Astrocyte (in vitro differentiated cells and primary cell): Measurements from ENCODE around the gene PTGIS. TPM values are rescaled to one million over a fixed set of nuclear protein-coding genes. Genes with fewer than 3 reads are reported as not detected.

Experiments used
- DNase-seq: peaks from one replicate; pipeline ENCODE4 v3.0.0-alpha.2; 2010; ENCODE audit warnings: low read depth
- FAIRE-seq: peaks from 2 replicates; lab custom pipeline; 2011; peaks lifted over from hg19 to GRCh38; lab: Jason Lieb, UNC
- H2AFZ ChIP-seq: 2 replicates; pipeline ENCODE4 v1.6.0; 2012; ENCODE audit warnings: low read depth, low read length, inconsistent platforms
- H3K27ac ChIP-seq: 2 replicates; pipeline ENCODE4 v1.5.1; 2011; ENCODE audit warnings: low read depth, low read length, inconsistent platforms
- H3K27me3 ChIP-seq: 2 replicates; pipeline ENCODE4 v1.6.0; 2011; ENCODE audit warnings: low read length, inconsistent platforms; ENCODE audit not compliant: insufficient read depth
- H3K36me3 ChIP-seq: 2 replicates; pipeline ENCODE4 v1.5.1; 2011; ENCODE audit warnings: low read length, inconsistent platforms; ENCODE audit not compliant: insufficient read depth
- H3K4me1 ChIP-seq: 2 replicates; pipeline ENCODE4 v1.5.1; 2011; ENCODE audit warnings: low read length, inconsistent platforms; ENCODE audit not compliant: insufficient read depth
- H3K4me2 ChIP-seq: 2 replicates; pipeline ENCODE4 v1.6.0; 2012; ENCODE audit warnings: low read length, inconsistent platforms
- H3K4me3 ChIP-seq: 2 replicates; pipeline ENCODE4 v1.5.1; 2011; ENCODE audit warnings: low read depth, mild to moderate bottlenecking, low read length, inconsistent platforms; ENCODE audit not compliant: insufficient read depth
- H3K79me2 ChIP-seq: 2 replicates; pipeline ENCODE4 v1.6.0; 2012; ENCODE audit warnings: mild to moderate bottlenecking, low read length, inconsistent platforms; ENCODE audit not compliant: insufficient read depth
- H3K9ac ChIP-seq: 2 replicates; pipeline ENCODE4 v1.6.0; 2012; ENCODE audit warnings: mild to moderate bottlenecking, low read length, inconsistent platforms
- H3K9me3 ChIP-seq: 2 replicates; pipeline ENCODE4 v1.5.1; 2012; ENCODE audit warnings: low read depth, mild to moderate bottlenecking, low read length, inconsistent platforms; ENCODE audit not compliant: insufficient read depth
- H4K20me1 ChIP-seq: 2 replicates; pipeline ENCODE4 v1.6.0; 2012; ENCODE audit warnings: low read length, inconsistent platforms; ENCODE audit not compliant: insufficient read depth
- H3K27ac Mint-ChIP-seq: one replicate; pipeline ENCODE4 v1.8.0; 2021; ENCODE audit warnings: mild to moderate bottlenecking, mixed read lengths; ENCODE audit not compliant: unreplicated experiment
- H3K27me3 Mint-ChIP-seq: one replicate; pipeline ENCODE4 v1.8.0; 2021; ENCODE audit warnings: low read depth, mixed read lengths; ENCODE audit not compliant: unreplicated experiment
- H3K36me3 Mint-ChIP-seq: one replicate; pipeline ENCODE4 v1.8.0; 2021; ENCODE audit warnings: low read depth, mixed read lengths; ENCODE audit not compliant: unreplicated experiment
- H3K4me1 Mint-ChIP-seq: one replicate; pipeline ENCODE4 v1.8.0; 2021; ENCODE audit warnings: low read depth, mixed read lengths; ENCODE audit not compliant: unreplicated experiment
- H3K4me3 Mint-ChIP-seq: one replicate; pipeline ENCODE4 v1.8.0; 2021; ENCODE audit warnings: mild to moderate bottlenecking, moderate library complexity, mixed read lengths; ENCODE audit not compliant: unreplicated experiment
- H3K9me3 Mint-ChIP-seq: one replicate; pipeline ENCODE4 v1.8.0; 2021; ENCODE audit warnings: mild to moderate bottlenecking, mixed read lengths; ENCODE audit not compliant: unreplicated experiment
- EZH2 ChIP-seq: IDR thresholded peaks from 2 replicates; pipeline ENCODE4 v1.6.1; 2012; ENCODE audit warnings: mild to moderate bottlenecking, low read length, inconsistent platforms; ENCODE audit not compliant: insufficient read depth
- total RNA-seq: library from RNA; stranded (reverse); gene quantifications from 2 replicates; pipeline ENCODE4 v1.2.1, GENCODE V29; 2021
- TF ChIP-seq, protein P1 (sequence below): IDR thresholded peaks from 2 replicates; pipeline ENCODE4 v1.5.1; 2011; ENCODE audit warnings: low read depth, mild to moderate bottlenecking, inconsistent platforms, low read length, moderate library complexity; ENCODE audit not compliant: insufficient read depth

Gene PTGIS
- total RNA-seq, 1 donor from 2014 or later = 1.9 TPM

DNA sequence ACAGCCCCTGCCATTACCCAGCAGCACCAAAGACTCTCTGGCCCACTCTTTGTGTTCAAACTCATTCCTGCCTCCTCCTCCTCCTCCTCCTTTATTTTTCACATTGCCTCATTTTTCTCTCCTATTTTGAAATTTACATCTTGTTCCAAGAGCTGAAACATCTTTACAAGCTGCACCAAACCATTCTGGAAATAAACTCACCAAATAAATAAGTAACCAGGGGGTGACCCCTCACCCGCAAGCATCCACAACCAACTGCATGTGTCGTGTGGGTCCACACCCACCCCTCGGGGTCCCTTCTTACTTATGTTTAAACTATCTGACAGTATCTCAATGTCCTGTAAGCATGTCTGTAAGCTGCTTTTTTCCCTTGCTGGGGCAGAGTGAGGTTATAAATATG lies 86.8 kb downstream of the PTGIS start:
- Mint-ChIP-seq H3K4me3 (no peak overlapping the region), H3K36me3 (no peaks in the 10 kb centered on the region), H3K27me3 (peaks cover 47% of the 10 kb centered on the region), H3K9me3 (no peaks in the 10 kb centered on the region), H3K4me1 (peaks cover 5% of the 10 kb centered on the region), H3K27ac (no peak overlapping the region)
- H3K27me3 ChIP-seq = peaks cover 26% of the 10 kb centered on the region
- H4K20me1 ChIP-seq = no peaks in the 10 kb centered on the region
- no peaks in the 10 kb centered on the region for H3K79me2 ChIP-seq
- DNase-seq (no peak), FAIRE-seq (no peak)
- no peak overlapping the region for H3K9ac ChIP-seq
- no peak overlapping the region for H3K4me3 ChIP-seq
- no peak overlapping the region for H2AFZ ChIP-seq
- no peaks in the 10 kb centered on the region for H3K9me3 ChIP-seq
- peaks cover 3% of the 10 kb centered on the region for H3K4me1 ChIP-seq
- TF ChIP-seq, protein P1, sequence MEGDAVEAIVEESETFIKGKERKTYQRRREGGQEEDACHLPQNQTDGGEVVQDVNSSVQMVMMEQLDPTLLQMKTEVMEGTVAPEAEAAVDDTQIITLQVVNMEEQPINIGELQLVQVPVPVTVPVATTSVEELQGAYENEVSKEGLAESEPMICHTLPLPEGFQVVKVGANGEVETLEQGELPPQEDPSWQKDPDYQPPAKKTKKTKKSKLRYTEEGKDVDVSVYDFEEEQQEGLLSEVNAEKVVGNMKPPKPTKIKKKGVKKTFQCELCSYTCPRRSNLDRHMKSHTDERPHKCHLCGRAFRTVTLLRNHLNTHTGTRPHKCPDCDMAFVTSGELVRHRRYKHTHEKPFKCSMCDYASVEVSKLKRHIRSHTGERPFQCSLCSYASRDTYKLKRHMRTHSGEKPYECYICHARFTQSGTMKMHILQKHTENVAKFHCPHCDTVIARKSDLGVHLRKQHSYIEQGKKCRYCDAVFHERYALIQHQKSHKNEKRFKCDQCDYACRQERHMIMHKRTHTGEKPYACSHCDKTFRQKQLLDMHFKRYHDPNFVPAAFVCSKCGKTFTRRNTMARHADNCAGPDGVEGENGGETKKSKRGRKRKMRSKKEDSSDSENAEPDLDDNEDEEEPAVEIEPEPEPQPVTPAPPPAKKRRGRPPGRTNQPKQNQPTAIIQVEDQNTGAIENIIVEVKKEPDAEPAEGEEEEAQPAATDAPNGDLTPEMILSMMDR = no peak
- TF ChIP-seq EZH2 = no peak
- H3K27ac ChIP-seq = no peak overlapping the region
- H3K4me2 ChIP-seq = no peak overlapping the region
- no peaks in the 10 kb centered on the region for H3K36me3 ChIP-seq

DNA sequence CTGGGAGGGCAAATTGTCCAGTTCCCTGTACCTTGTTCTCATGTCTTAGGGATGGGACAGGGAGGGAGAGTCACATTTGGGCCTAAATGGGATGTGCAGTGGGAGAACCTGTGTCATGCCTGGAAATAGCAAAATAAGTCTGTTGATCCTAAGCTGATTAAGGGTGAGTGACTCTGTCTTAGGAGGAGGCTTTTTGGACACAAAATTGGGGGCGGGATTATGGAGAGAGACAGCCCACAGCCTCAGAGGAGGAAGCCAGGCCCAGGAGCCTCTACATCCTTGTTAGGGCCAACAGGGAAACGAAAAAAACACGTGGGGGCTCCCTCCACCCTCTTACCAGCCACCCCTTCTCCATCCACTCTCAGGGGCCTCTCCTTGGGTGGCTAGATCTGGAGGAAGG lies 87.7 kb downstream of the PTGIS start:
- Histone ChIP-seq H3K4me3 (no peak overlapping the region), H3K9me3 (no peaks in the 10 kb centered on the region), H3K9ac (no peak overlapping the region), H3K4me1 (peaks cover 3% of the 10 kb centered on the region), H3K27me3 (peaks cover 26% of the 10 kb centered on the region), H4K20me1 (no peaks in the 10 kb centered on the region), H3K4me2 (no peak overlapping the region), H3K79me2 (no peaks in the 10 kb centered on the region), H3K27ac (no peak overlapping the region), H3K36me3 (no peaks in the 10 kb centered on the region), H2AFZ (no peak overlapping the region)
- FAIRE-seq (no peak), DNase-seq (no peak)
- TF ChIP-seq, protein P1 = no peak
- no peak for TF ChIP-seq EZH2
- H3K36me3 Mint-ChIP-seq = no peaks in the 10 kb centered on the region
- H3K4me1 Mint-ChIP-seq = peaks cover 6% of the 10 kb centered on the region
- H3K27ac Mint-ChIP-seq = no peak overlapping the region
- H3K4me3 Mint-ChIP-seq = no peak overlapping the region
- peaks cover 45% of the 10 kb centered on the region for H3K27me3 Mint-ChIP-seq
- H3K9me3 Mint-ChIP-seq = no peaks in the 10 kb centered on the region

DNA sequence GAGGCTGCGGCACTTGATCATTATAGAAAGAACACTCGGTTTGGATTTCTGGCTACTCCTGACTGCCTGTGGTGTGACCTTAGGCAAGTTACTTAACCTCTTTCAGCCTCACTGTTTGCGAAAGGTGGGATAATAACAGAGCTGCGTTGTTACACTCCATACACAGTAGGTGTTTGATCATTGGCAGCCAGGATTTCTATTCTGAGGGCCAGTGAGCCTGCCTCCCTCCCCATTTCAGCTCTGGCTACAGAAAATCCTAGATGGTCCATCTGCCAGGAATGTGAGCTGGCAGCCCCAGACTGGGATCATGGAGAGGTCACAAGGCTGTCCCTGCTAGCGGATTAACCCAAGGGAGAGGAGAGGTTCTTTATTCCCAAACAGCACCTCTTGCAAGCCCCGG lies 88.2 kb downstream of the PTGIS start:
- Mint-ChIP-seq H3K27ac (no peak overlapping the region), H3K4me3 (no peak overlapping the region), H3K9me3 (no peaks in the 10 kb centered on the region), H3K4me1 (peaks cover 6% of the 10 kb centered on the region), H3K27me3 (peaks cover 44% of the 10 kb centered on the region), H3K36me3 (no peaks in the 10 kb centered on the region)
- Histone ChIP-seq H3K9me3 (no peaks in the 10 kb centered on the region), H3K27me3 (peaks cover 29% of the 10 kb centered on the region), H3K4me3 (no peak overlapping the region), H3K36me3 (no peaks in the 10 kb centered on the region), H3K4me2 (no peak overlapping the region), H2AFZ (no peak overlapping the region), H3K9ac (no peak overlapping the region), H4K20me1 (no peaks in the 10 kb centered on the region), H3K4me1 (peaks cover 3% of the 10 kb centered on the region), H3K27ac (no peak overlapping the region), H3K79me2 (no peaks in the 10 kb centered on the region)
- no peak for DNase-seq
- no peak for TF ChIP-seq EZH2
- TF ChIP-seq, protein P1 = no peak
- no peak for FAIRE-seq
